HG03457 (cell line): Measurements from ENCODE around the gene CTNNA3.
A peak's percentile ranks its signal among the peaks of the same experiment; 100 is the strongest.

Source experiments
- ATAC-seq: cut with Tn5 transposase; IDR thresholded peaks from one replicate; pipeline ENCODE4 v1.9.1; 2021; ENCODE audit warnings: moderate number of reproducible peaks; ENCODE audit not compliant: unreplicated experiment

CTNNA3 gene

GRCh38 chr10:66190413-66190812, 1505.6 kb downstream of the CTNNA3 start:
- ATAC-seq: no peak

DNA sequence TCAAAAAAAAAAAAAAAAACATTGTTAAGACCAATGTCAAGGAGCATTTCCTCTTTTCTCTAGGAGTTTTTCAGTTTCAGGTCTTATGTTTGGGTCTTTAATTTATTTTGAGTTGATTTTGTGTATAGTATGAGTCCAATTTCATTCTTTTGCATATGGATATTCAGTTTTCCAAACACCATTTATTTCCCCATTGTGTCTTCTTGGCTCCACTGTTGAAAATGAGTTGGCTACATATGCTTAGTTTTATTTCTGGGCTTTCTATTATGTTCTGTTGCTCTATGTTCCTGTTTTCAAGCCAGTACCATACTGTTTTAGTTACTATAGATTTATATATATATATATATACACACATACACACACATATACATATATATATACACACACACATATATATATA, 1506.7 kb downstream of the CTNNA3 start:
- no peak for ATAC-seq

GRCh38 chr10:66187053-66187733, 1508.8 kb downstream of the CTNNA3 start:
- ATAC-seq: no peak

GRCh38 chr10:66183028-66183427, 1513.0 kb downstream of the CTNNA3 start:
- ATAC-seq: no peak

DNA sequence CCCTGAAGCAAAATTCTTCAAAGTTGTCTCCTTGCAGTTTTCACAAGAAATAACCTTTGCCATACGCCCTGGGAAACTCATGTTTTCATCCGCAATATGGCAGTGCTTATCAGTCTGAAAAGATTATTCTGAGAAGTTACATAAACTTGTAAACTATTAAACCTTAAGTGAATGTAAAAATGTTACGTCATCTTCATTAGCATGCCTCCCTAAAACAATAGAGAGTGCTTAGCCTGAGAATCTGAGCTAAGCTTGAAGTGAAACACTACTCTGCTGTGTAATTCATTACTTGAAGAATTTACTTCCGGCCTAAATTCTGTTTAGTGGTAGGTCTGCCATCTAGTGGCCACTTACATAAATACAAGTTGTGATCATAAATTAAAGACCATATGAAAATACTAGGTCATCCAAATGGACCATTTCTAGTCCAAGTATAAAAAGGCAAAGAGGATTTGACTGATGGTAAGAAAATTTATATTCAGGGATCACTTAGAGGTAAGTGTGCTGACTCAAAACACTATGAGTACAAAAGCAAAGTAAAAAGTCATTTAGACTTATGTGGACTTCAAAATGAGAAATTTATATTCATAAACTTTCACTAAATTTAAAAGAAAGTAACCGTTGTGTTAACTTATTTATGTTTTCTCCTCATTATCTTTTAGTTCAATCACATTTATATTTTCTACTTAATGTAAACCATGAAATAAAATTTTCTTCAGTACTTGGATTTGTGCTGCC, 1515.2 kb downstream of the CTNNA3 start:
- peak; percentile 92 for ATAC-seq

- ATAC-seq: no peak
Measured at GRCh38 chr10:66180021-66180420, 1516.0 kb downstream of the CTNNA3 start.

DNA sequence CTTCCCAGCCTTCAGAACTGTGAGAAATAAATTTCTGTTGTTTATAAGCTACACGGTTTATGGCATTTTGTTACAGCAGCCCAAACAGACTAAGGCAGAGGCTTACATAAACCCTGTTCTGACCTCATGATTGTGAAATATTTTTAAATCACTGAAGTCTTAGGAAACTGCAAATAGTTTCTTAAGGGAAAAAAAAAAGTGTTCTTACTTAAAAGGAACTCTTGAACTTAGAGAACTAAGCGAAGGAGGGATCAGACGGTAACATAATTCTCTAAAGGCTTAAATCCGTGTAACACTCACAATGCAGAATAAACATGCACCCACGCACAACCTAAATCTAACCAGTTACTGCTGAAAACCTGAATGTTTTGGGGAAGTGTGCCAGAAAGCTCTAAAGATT, 1519.2 kb downstream of the CTNNA3 start:
- no peak for ATAC-seq

- ATAC-seq: no peak
Measured at GRCh38 chr10:66167816-66168215, 1528.2 kb downstream of the CTNNA3 start.

DNA sequence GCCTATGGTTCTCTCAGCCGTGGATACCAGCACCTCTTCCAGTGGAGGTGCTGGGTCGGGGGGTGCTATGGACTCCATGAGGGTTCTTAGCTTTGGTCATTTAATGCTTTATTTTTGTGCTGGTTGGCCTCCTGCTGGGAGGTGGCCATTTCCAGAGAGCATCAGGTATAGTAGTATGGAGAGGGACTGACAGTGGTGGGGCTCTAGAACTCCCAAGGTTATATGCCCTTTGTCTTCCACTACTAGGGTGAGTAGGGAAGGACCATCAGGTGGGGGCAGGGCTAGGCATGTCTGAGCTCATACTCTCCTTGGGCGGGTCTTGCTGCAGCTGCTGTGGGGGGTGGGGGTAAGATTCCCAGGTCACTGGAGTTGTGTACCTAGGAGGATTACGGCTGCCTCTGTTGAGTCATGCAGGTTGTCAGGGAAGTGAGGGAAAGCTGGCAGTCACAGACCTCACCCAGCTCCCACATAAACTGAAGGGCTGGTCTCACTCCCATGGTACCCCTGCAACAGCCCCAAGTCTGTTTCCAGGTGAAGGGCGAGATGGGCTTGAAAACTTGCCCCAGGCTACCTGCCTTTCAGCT, 1533.3 kb downstream of the CTNNA3 start:
- no peak for ATAC-seq

DNA sequence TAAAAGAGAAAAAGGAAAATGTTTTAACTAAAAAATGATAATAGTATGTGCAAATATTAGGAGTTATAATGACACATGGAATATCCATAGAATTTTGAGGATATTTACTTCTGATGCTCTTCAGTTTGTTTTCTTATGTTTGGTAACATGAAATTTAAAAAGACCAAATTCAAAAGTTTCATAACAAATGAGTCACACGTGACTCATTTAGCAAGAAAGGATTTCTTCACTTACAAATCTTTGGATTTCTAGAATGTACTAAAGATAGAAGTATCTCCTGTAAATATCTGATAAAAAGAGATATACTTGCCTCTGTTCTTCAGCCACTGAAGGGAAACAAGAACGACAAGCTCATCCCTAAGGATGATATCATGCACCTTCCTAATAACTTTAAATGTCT, 1544.6 kb downstream of the CTNNA3 start:
- ATAC-seq: no peak

- ATAC-seq: no peak
Measured at GRCh38 chr10:66148312-66148711, 1547.7 kb downstream of the CTNNA3 start.

DNA sequence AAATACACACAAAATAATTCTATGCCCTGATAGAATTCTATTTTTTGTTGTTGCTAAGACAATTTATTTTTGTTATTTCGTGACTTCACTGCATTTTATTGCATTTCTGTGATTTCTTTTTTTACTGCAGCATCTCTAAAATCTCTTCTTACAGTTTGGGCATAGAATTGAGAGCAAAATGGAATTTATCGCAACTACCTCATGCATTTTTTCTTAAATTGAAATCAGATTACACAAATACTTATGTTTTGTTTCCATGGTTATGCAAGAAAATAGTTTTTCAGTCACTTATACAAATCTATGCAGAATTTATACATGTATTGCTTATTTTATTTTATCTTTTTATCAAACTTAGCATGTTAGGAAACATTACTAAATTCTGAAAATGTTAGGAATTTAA, 1552.0 kb downstream of the CTNNA3 start:
- ATAC-seq: no peak

DNA sequence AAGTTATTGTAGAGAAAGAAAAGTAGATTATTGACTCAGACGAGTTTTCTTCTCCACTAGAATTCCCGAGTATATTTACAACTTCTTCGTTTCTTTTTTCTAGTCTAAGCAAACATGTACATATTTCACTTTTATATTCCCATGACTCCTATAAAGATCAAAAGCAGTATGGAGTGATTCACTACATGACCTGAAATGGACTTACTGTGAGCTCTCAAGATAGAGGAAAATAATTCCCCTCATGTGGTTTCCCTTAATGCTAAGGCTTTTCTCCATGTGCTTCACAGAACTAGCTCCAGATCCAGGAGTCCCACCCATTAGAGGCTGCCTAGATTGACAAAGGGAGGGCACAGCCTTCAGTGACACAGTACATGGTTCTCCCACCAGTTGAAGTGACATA, 1593.2 kb downstream of the CTNNA3 start:
- no peak for ATAC-seq

GRCh38 chr10:66098595-66099480, 1597.2 kb downstream of the CTNNA3 start:
- ATAC-seq: no peak

GRCh38 chr10:66095610-66096009, 1600.4 kb downstream of the CTNNA3 start:
- ATAC-seq: no peak

DNA sequence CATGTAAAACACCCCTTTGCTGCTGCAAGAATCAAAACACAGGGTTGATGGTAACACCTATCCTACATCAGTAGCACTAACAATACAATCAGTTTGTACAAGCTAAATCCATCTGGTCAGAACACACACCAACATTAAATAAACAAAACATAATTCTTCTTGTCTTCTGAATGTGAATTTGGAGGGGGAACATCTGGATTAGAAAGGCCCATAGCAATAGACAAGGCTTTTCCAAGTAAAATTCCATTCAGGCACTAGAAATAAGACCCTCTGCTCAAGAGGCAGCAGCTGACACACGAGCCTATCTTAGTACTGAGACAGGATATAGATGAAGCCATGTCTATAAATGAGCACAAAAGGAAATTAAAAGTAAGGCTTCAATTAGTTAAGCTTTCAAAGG, 1610.1 kb downstream of the CTNNA3 start:
- no peak for ATAC-seq

DNA sequence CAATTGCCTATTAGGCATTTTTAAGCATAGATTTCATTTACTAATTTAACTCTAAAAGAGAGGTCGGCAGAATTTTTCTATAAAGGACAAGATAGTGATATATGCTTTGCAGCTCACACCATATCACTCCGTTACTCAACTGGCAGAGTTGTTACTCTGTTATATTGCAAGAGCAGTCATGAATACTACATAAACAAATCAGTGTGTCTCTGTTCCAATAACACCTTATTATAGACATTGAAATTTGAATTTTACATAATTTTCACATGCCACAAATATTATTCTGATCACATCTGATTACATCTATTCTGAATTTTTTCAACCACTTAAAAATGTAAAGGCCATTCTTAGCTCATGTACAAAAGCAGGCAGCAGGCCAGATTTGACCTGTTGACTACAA, 1624.1 kb downstream of the CTNNA3 start:
- no peak for ATAC-seq

DNA sequence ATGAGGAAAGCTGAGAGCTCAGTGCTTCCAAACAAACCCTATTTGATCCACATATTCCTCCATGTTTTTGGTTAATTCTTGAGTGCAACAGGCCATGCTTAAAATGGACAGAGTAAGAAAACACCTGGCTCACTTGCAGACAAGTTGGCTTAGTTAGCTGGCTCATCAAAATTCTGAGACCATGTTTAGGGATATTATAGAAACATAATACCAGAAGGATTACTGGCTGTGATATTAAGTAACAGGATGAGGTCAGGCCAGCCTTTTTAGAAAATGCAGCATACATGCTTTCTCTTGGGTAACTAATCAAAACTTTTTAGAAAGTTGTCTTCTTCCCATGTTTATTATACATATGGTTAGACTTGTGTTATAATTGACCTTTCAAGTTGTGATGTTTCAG, 1637.4 kb downstream of the CTNNA3 start:
- no peak for ATAC-seq

GRCh38 chr10:66049335-66049734, 1646.7 kb downstream of the CTNNA3 start:
- ATAC-seq: no peak

GRCh38 chr10:66045859-66046258, 1650.1 kb downstream of the CTNNA3 start:
- no peak for ATAC-seq

GRCh38 chr10:66041771-66042170, 1654.2 kb downstream of the CTNNA3 start:
- no peak for ATAC-seq
